Hematopoietic multipotent progenitor cell (in vitro differentiated cells): ENCODE results near the gene MIDN. TPM values are rescaled to one million over a fixed set of nuclear protein-coding genes. Genes with fewer than 3 reads are reported as not detected.

ENCODE experiments used
- DNase-seq, 3 donors: peaks; one replicate each; pipeline ENCODE4 v3.0.0-alpha.2; 2011 to 2015; ENCODE audit warnings: low read depth in 2 of 3, low spot score in 2 of 3
- total RNA-seq: library from RNA; depleted of rRNA; stranded (reverse); fragments of >200 nt; gene quantifications from one replicate; pipeline ENCODE4 v1.2.3, GENCODE V29; 2012

The MIDN gene
- total RNA-seq, 1 donor, result 64.9 TPM

- DNase-seq, result no peak
Measured at GRCh38 chr19:1278713-1279660, 30.6 kb downstream of the MIDN start.

- peak; percentile 70 to 88 (median 79) for DNase-seq
Measured at GRCh38 chr19:1279782-1280341, 31.5 kb downstream of the MIDN start.

GRCh38 chr19:1280636-1281568, 32.5 kb downstream of the MIDN start:
- DNase-seq, result no peak

GRCh38 chr19:1281569-1282287, 33.3 kb downstream of the MIDN start:
- no peak for DNase-seq

- no peak for DNase-seq
Measured at GRCh38 chr19:1282588-1283206, 34.3 kb downstream of the MIDN start.

GRCh38 chr19:1283207-1283916, 35.0 kb downstream of the MIDN start:
- no peak for DNase-seq

GRCh38 chr19:1283917-1284292, 35.5 kb downstream of the MIDN start:
- DNase-seq, result no peak

- DNase-seq, result no peak
Measured at GRCh38 chr19:1284293-1284978, 36.1 kb downstream of the MIDN start.

- no peak for DNase-seq
Measured at GRCh38 chr19:1284979-1285736, 36.8 kb downstream of the MIDN start.

- no peak for DNase-seq
Measured at GRCh38 chr19:1285737-1286360, 37.5 kb downstream of the MIDN start, which contains the start of gene EFNA2. TSS of gene EFNA2 (plus strand) at chr19:1285873. CDS start at chr19:1286169, 296 bp downstream.

- no peak for DNase-seq
Measured at GRCh38 chr19:1286487-1287353, 38.3 kb downstream of the MIDN start.

GRCh38 chr19:1287354-1288225, 39.2 kb downstream of the MIDN start:
- no peak for DNase-seq

- DNase-seq, result no peak
Measured at GRCh38 chr19:1288226-1288612, 39.8 kb downstream of the MIDN start.

- no peak for DNase-seq
Measured at GRCh38 chr19:1288833-1289685, 40.7 kb downstream of the MIDN start.

- DNase-seq, result no peak
Measured at GRCh38 chr19:1289686-1290025, 41.3 kb downstream of the MIDN start.
